Progenitor cell of endocrine pancreas (in vitro differentiated cells): ENCODE results near the gene PHYHIPL. TPM values are rescaled to one million over a fixed set of nuclear protein-coding genes. Genes with fewer than 3 reads are reported as not detected.

Experiments
- DNase-seq: peaks from one replicate; pipeline ENCODE4 v3.0.0; 2021; ENCODE audit warnings: low spot score; ENCODE audit not compliant: unreplicated experiment
- H3K27ac Mint-ChIP-seq: 2 replicates; pipeline ENCODE4 v1.8.0; 2021; ENCODE audit warnings: mild to moderate bottlenecking, moderate library complexity, mixed read lengths
- H3K27me3 Mint-ChIP-seq: 2 replicates; pipeline ENCODE4 v1.8.0; 2021; ENCODE audit warnings: mixed read lengths
- H3K36me3 Mint-ChIP-seq: 2 replicates; pipeline ENCODE4 v1.8.0; 2022; ENCODE audit warnings: mixed read lengths; ENCODE audit not compliant: insufficient read depth
- H3K4me1 Mint-ChIP-seq: 2 replicates; pipeline ENCODE4 v1.8.0; 2021; ENCODE audit warnings: low read depth, mixed read lengths
- H3K4me3 Mint-ChIP-seq: 2 replicates; pipeline ENCODE4 v1.8.0; 2021; ENCODE audit warnings: low read depth, mild to moderate bottlenecking, moderate library complexity, mixed read lengths
- H3K9me3 Mint-ChIP-seq: 2 replicates; pipeline ENCODE4 v1.8.0; 2021; ENCODE audit warnings: low read depth, mixed read lengths
- CTCF ChIP-seq: fragments of 200-600 bp; sonication (generic); IDR thresholded peaks from one replicate; pipeline ENCODE4 v1.5.0; 2021; ENCODE audit warnings: antibody characterized with exemption, mild to moderate bottlenecking; ENCODE audit not compliant: unreplicated experiment
- total RNA-seq: library from RNA; stranded (reverse); gene quantifications from 2 replicates; pipeline ENCODE4 v1.2.1, GENCODE V29; 2021

Gene PHYHIPL
- total RNA-seq, 1 donor from 2014 or later = 1.3 TPM

GRCh38 chr10:59175538-59176240 lies 754 bp upstream of the PHYHIPL start:
- H3K27ac Mint-ChIP-seq = peak overlapping the region; percentile 78
- no peak for TF ChIP-seq CTCF
- peaks cover 35% of the 10 kb centered on the region for H3K27me3 Mint-ChIP-seq
- peak overlapping the region; percentile 85 for H3K4me3 Mint-ChIP-seq
- H3K9me3 Mint-ChIP-seq = no peaks in the 10 kb centered on the region
- H3K4me1 Mint-ChIP-seq = peaks cover 10% of the 10 kb centered on the region
- no peaks in the 10 kb centered on the region for H3K36me3 Mint-ChIP-seq
- peak; percentile 10 for DNase-seq

GRCh38 chr10:59177031-59177797 lies 771 bp downstream of the PHYHIPL start:
- peak; percentile 22 for DNase-seq
- peak overlapping the region; percentile 69 for H3K27ac Mint-ChIP-seq

GRCh38 chr10:59177836-59178235 lies 1.4 kb downstream of the PHYHIPL start:
- H3K9me3 Mint-ChIP-seq = no peaks in the 10 kb centered on the region
- no peaks in the 10 kb centered on the region for H3K36me3 Mint-ChIP-seq
- peak overlapping the region; percentile 79 for H3K4me3 Mint-ChIP-seq
- H3K27me3 Mint-ChIP-seq = peaks cover 35% of the 10 kb centered on the region
- no peak overlapping the region for H3K27ac Mint-ChIP-seq
- H3K4me1 Mint-ChIP-seq = peaks cover 10% of the 10 kb centered on the region
- no peak for TF ChIP-seq CTCF
- DNase-seq = no peak

More at GRCh38 chr10:59177031-59177797, 771 bp downstream of the PHYHIPL start:
- no peak for TF ChIP-seq CTCF
- peak overlapping the region; percentile 79 for H3K4me3 Mint-ChIP-seq
- no peaks in the 10 kb centered on the region for H3K9me3 Mint-ChIP-seq
- no peaks in the 10 kb centered on the region for H3K36me3 Mint-ChIP-seq
- H3K4me1 Mint-ChIP-seq = peaks cover 10% of the 10 kb centered on the region
- H3K27me3 Mint-ChIP-seq = peaks cover 35% of the 10 kb centered on the region

- TF ChIP-seq CTCF = no peak
- no peak for DNase-seq
- no peaks in the 10 kb centered on the region for H3K36me3 Mint-ChIP-seq
- H3K27me3 Mint-ChIP-seq = peaks cover 30% of the 10 kb centered on the region
- H3K27ac Mint-ChIP-seq = no peak overlapping the region
- no peaks in the 10 kb centered on the region for H3K9me3 Mint-ChIP-seq
- H3K4me1 Mint-ChIP-seq = peaks cover 10% of the 10 kb centered on the region
- no peak overlapping the region for H3K4me3 Mint-ChIP-seq
Observed at GRCh38 chr10:59179068-59179467, 2.6 kb downstream of the PHYHIPL start.

DNA sequence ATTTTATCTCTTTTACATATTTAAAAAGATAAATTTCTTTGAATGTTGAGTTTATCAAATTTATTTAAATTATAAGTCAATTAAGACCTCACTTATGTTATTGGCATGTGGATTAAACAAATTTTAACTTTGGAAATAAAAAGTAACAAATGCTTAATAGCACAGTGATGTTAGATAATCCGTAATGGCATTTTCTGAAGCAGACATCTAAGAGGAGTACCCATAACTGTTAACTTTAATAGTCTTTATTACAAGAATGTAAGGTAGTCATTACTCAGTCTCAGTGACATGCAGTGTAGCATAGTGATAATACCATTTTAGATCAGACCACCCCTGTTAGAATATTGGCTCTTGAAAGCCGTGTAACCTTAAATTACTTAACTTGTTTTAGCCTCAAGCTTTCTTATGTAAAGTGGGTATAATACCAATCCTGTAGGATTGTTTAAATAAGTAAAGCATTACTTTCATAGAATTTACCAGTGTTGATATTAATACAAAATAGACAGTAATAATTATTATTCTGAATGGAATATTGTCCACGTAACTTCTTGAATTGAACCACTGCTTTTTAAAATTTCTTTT lies 4.3 kb downstream of the PHYHIPL start:
- H3K27me3 Mint-ChIP-seq = peaks cover 14% of the 10 kb centered on the region
- no peak overlapping the region for H3K4me3 Mint-ChIP-seq
- H3K36me3 Mint-ChIP-seq = no peaks in the 10 kb centered on the region
- no peak overlapping the region for H3K27ac Mint-ChIP-seq
- no peak for DNase-seq
- peaks cover 7% of the 10 kb centered on the region for H3K4me1 Mint-ChIP-seq
- H3K9me3 Mint-ChIP-seq = no peaks in the 10 kb centered on the region
- TF ChIP-seq CTCF = no peak
